Peyer's patch (tissue), 4 donors: Measurements from ENCODE around the gene VSTM2L.

Experiments
- CTCF ChIP-seq, 6 experiments: fragments of 450-650 bp in 4 of 6; fragments of 200-600 bp in 2 of 6; sonication (generic) in 1 of 6; IDR thresholded peaks; one replicate each; pipeline ENCODE4 v1.5.1; 2017 to 2019; ENCODE audit warnings: antibody characterized with exemption in 6 of 6, mild to moderate bottlenecking in 3 of 6, moderate library complexity in 1 of 6
- POLR2A ChIP-seq, 2 donors: fragments of 450-650 bp; IDR thresholded peaks; one replicate each; pipeline ENCODE4 v1.5.1; 2017; ENCODE audit warnings: antibody characterized with exemption in 2 of 2, mild to moderate bottlenecking in 2 of 2, moderate library complexity in 2 of 2

GRCh38 chr20:37980383-37980782 is 77.5 kb downstream of the VSTM2L start:
- TF ChIP-seq CTCF (IDR thresholded peaks at IDR 0.05) (no peak), POLR2A (IDR thresholded peaks at IDR 0.05) (no peak)
